ENCODE data around the gene TMEM30A.

The TMEM30A gene

GRCh38 chr6:75268988-75269354 lies 15.6 kb downstream of the TMEM30A start:
- Histone ChIP-seq H3K4me3 (ENCODE audit: low read depth, low read length) (no peak overlapping the region), H3K36me3 (replicated peaks) (peaks cover 16% of the 10 kb centered on the region), H3K27ac (no peak overlapping the region), H3K27me3 (replicated peaks) (no peaks in the 10 kb centered on the region)
- TF ChIP-seq CTCF (IDR thresholded peaks at IDR 0.05; ENCODE audit: low read depth, low read length, missing control alignments) = no peak
- no peak for DNase-seq
- in situ Hi-C loops (cut with HindIII; ENCODE audit: low pct_ligation_motif_present, low sequenced_read_pairs) = no loop called here

GRCh38 chr6:75268121-75268987 lies 16.2 kb downstream of the TMEM30A start:
- no peak overlapping the region for H3K4me3 ChIP-seq (ENCODE audit: low read depth, low read length)
- H3K27ac ChIP-seq = no peak overlapping the region
- no peak for TF ChIP-seq CTCF (IDR thresholded peaks at IDR 0.05; ENCODE audit: low read depth, low read length, missing control alignments)
- H3K27me3 ChIP-seq (replicated peaks) = no peaks in the 10 kb centered on the region
- DNase-seq = no peak
- in situ Hi-C loops (cut with HindIII; ENCODE audit: low pct_ligation_motif_present, low sequenced_read_pairs) = no loop called here
- peaks cover 16% of the 10 kb centered on the region for H3K36me3 ChIP-seq (replicated peaks)

- in situ Hi-C loops (cut with HindIII; ENCODE audit: low pct_ligation_motif_present, low sequenced_read_pairs) = no loop called here
- no peak for DNase-seq
- Histone ChIP-seq H3K27me3 (replicated peaks) (no peaks in the 10 kb centered on the region), H3K36me3 (replicated peaks) (peaks cover 12% of the 10 kb centered on the region), H3K4me3 (ENCODE audit: low read depth, low read length) (no peak overlapping the region), H3K27ac (no peak overlapping the region)
- no peak for TF ChIP-seq CTCF (IDR thresholded peaks at IDR 0.05; ENCODE audit: low read depth, low read length, missing control alignments)
Measured at GRCh38 chr6:75267461-75267860, 17.1 kb downstream of the TMEM30A start.

- in situ Hi-C loops (cut with HindIII; ENCODE audit: low pct_ligation_motif_present, low sequenced_read_pairs) = no loop called here
- TF ChIP-seq CTCF (IDR thresholded peaks at IDR 0.05; ENCODE audit: low read depth, low read length, missing control alignments) = peak; percentile 67
- H3K27me3 ChIP-seq (replicated peaks) = no peaks in the 10 kb centered on the region
- no peak overlapping the region for H3K27ac ChIP-seq
- DNase-seq = no peak
- no peak overlapping the region for H3K4me3 ChIP-seq (ENCODE audit: low read depth, low read length)
- H3K36me3 ChIP-seq (replicated peaks) = peaks cover 7% of the 10 kb centered on the region
Measured at GRCh38 chr6:75266716-75267291, 17.8 kb downstream of the TMEM30A start.

GRCh38 chr6:75263401-75263750 lies 21.2 kb downstream of the TMEM30A start:
- H3K4me3 ChIP-seq (ENCODE audit: low read depth, low read length) = no peak overlapping the region
- in situ Hi-C loops (cut with HindIII; ENCODE audit: low pct_ligation_motif_present, low sequenced_read_pairs) = no loop called here
- no peak for TF ChIP-seq CTCF (IDR thresholded peaks at IDR 0.05; ENCODE audit: low read depth, low read length, missing control alignments)
- no peak overlapping the region for H3K27ac ChIP-seq
- no peaks in the 10 kb centered on the region for H3K27me3 ChIP-seq (replicated peaks)
- H3K36me3 ChIP-seq (replicated peaks) = peaks cover 15% of the 10 kb centered on the region
- no peak for DNase-seq

Data from brain microvascular endothelial cell (primary cell).